Heart left ventricle (tissue), 16 donors: ENCODE measurements around the gene GGT1. TPM values are rescaled to one million over a fixed set of nuclear protein-coding genes. Genes with fewer than 3 reads are reported as not detected.
A peak's percentile ranks its signal among the peaks of the same experiment; 100 is the strongest.
"Not testable (repeated sequence)": the region's sequence is repeated elsewhere in the genome, so short reads cannot be mapped to it uniquely, and the experiment has no call there.

Experiments
- ATAC-seq, 4 donors: fragments of 200-7000 bp; cut with Tn5 transposase; one replicate each; pipeline ENCODE4 v1.9.1; 2020 to 2022; ENCODE audit warnings: moderate library complexity in 4 of 4, mild to moderate bottlenecking in 3 of 4, moderate number of reproducible peaks in 1 of 4
- DNase-seq, 5 donors: peaks; one replicate each; pipeline ENCODE4 v3.0.0-alpha.2; 2020
- H3K27ac ChIP-seq, 12 donors: fragments of 200-600 bp; sonication (generic) in 4 of 12; one replicate each; pipeline versions ENCODE4 v1.5.0 to v1.8.0; 2016 to 2022; ENCODE audit warnings: mild to moderate bottlenecking in 2 of 12
- H3K27me3 ChIP-seq, 9 donors: fragments of 200-600 bp; sonication (generic) in 2 of 9; one replicate each; pipeline versions ENCODE4 v1.5.1 to v1.8.0; 2016 to 2022; ENCODE audit warnings: mild to moderate bottlenecking in 3 of 9
- H3K36me3 ChIP-seq, 9 donors: fragments of 200-600 bp; sonication (generic) in 2 of 9; one replicate each; pipeline versions ENCODE4 v1.5.0 to v1.8.0; 2018 to 2022; ENCODE audit warnings: mild to moderate bottlenecking in 2 of 9
- H3K4me1 ChIP-seq, 12 donors: fragments of 200-600 bp; sonication (generic) in 4 of 12; one replicate each; pipeline versions ENCODE4 v1.5.0 to v1.8.0; 2016 to 2022; ENCODE audit warnings: mild to moderate bottlenecking in 3 of 12
- H3K4me3 ChIP-seq, 12 donors: fragments of 200-600 bp; sonication (generic) in 4 of 12; one replicate each; pipeline versions ENCODE4 v1.5.0 to v1.8.0; 2017 to 2022; ENCODE audit warnings: mild to moderate bottlenecking in 9 of 12, moderate library complexity in 4 of 12
- H3K9me3 ChIP-seq, 12 donors: fragments of 200-600 bp; sonication (generic) in 4 of 12; one replicate each; pipeline versions ENCODE4 v1.5.0 to v1.8.0; 2016 to 2022; ENCODE audit warnings: mild to moderate bottlenecking in 1 of 12
- CTCF ChIP-seq, 12 donors: fragments of 200-600 bp; sonication (generic) in 4 of 12; IDR thresholded peaks; one replicate each; pipeline versions ENCODE4 v1.5.0 to v1.8.0; 2018 to 2022; ENCODE audit warnings: antibody characterized with exemption in 12 of 12, mild to moderate bottlenecking in 5 of 12
- POLR2A ChIP-seq, 2 donors: fragments of 450-650 bp; IDR thresholded peaks; one replicate each; pipeline ENCODE4 v1.6.1; 2017; ENCODE audit warnings: antibody characterized with exemption in 2 of 2, mild to moderate bottlenecking in 2 of 2, moderate library complexity in 2 of 2
- WGBS, 4 donors: extraction: QIAGEN DNeasy Blood & Tissue Kit in 2 of 4; methylation state at CpG; one replicate each; pipeline versions ENCODE4 v1.1.5 to v1.1.7; 2013 to 2018; 5-methylcytosine and 5-hydroxymethylcytosine counted together
- intact Hi-C, 10 donors: fragments of 100-400 bp; cut with DNase I; formaldehyde crosslinking; loops; one replicate each; pipeline versions ENCODE4 v1.11.1 to v1.14.2; 2022
- long read RNA-seq, 3 donors: library from polyadenylated mRNA; unstranded; transcript quantifications; one replicate each; pipeline ENCODE4 v2.0.0, GENCODE V29; 2020 to 2021
- polyA plus RNA-seq, 2 donors: library from polyadenylated mRNA; stranded (reverse); fragments of 200-250 nt; gene quantifications; one replicate each; pipeline ENCODE4 v1.2.3, GENCODE V29; 2013
- total RNA-seq, 9 donors: library from RNA; depleted of rRNA in 2 of 9; stranded (reverse); fragments of >200 nt in 2 of 9; fragmentation: NEBNext Ultra II Directional in 3 of 9; extraction: Animal tissue kit (Norgen Biotek cat#: 25700) in 3 of 9; gene quantifications; one replicate each; pipeline versions ENCODE4 v1.1.0 to v1.2.4, GENCODE V29; 2016 to 2023
- donor health status: ischemic (EF 13 %, LVEDD 7.1; RV severe dilation, severe dysfunction).
- donor health status: healthy with polysubstance abuse.
- donor health status: DM: no; HTN: yes; CAD: no.
- donor health status: DM: no; HTN: no; CAD: no.
- donor health status: ischemic (EF 25% LVEDD 6.9; RV normal size, moderate dysfunction).
- donor health status: ischemic (EF 25% LVEDD 5.7; RV mildly dilated, moderate dysfunction).
- donor health status: healthy.
- donor health status: DM: yes; HTN: yes; CAD: no.
- donor health status: ischemic (EF 35%, LVEDD 5.7; RV mildly dilated, moderate dysfunction).
- donor health status: nonischemic (EF 11% LVEDD 7.7; RV severe dilation, severe dysfunction).
- donor health status: DM: yes; HTN: yes; CAD: no.
- donor health status: PGD.
- donor health status: ischemic (EF 29% LVEDD 5.4; RV normal size, mild dysfunction).
- donor health status: nonischemic (EF 23%, LVEDD 6.1; RV moderate dilation, normal function).

Gene GGT1
- total RNA-seq (1 to 10 TPM in 6 of 9 donors, under 1 TPM in 2, not detected in 1; 0.83 to 8.2 (median 1.5) TPM), polyA plus RNA-seq (1 to 10 TPM in 1 of 2 donors, under 1 TPM in 1; 0.93 to 1.7 TPM)
- long read RNA-seq, donor 1: 0 reads
- long read RNA-seq, donor 2, partial matches to known transcripts: 0 of 1 reads
- long read RNA-seq, donor 2, other reads (novel, unspliced or antisense): 1 of 1 reads
- long read RNA-seq, donor 3, partial matches to known transcripts: 1 of 4 reads
- long read RNA-seq, donor 3, other reads (novel, unspliced or antisense): 2 of 4 reads

- not testable (repeated sequence) for H3K36me3 ChIP-seq, ATAC-seq, H3K4me3 ChIP-seq, DNase-seq, H3K27me3 ChIP-seq, H3K9me3 ChIP-seq
- Histone ChIP-seq H3K27ac (peak within 1 kb of the TSS in 2 of 12 donors; percentile 30 to 31), H3K4me1 (peaks cover 0 to 22% (median 0%) of the 10 kb centered on the region in 12 donors)
- 70 to 76% (median 75%) methylated on average over 12 to 22 of the region's 22 CpGs for WGBS, 4 donors
- intact Hi-C loops: loop anchor here in 1 of 10 donors (10.0 kb wide), 1 partner anchor 928 kb away; no protein-coding TSS in a partner anchor
Measured at GRCh38 chr22:24602847-24603769, at the start of gene GGT1. TSS of gene GGT1 (plus strand) at chr22:24603193. CDS start at chr22:24611082, 7,889 bp downstream.

GRCh38 chr22:24553597-24554312 lies 49.2 kb upstream of the GGT1 start:
- H3K27ac ChIP-seq: peak overlapping the region; percentile 88 to 99 (median 98)
- ATAC-seq (peak in 2 of 4 donors; percentile 1 to 4), DNase-seq (peak; percentile 31 to 71 (median 61))
- 21 to 40% (median 35%) methylated on average over 11 to 12 of the region's 12 CpGs for WGBS, 4 donors
- TF ChIP-seq POLR2A (IDR thresholded peaks at IDR 0.05) (no peak), CTCF (IDR thresholded peaks at IDR 0.05) (no peak)
- H3K9me3 ChIP-seq: no peaks in the 10 kb centered on the region
- peaks cover 0 to 34% (median 22%) of the 10 kb centered on the region in 9 donors for H3K36me3 ChIP-seq
- H3K27me3 ChIP-seq: no peaks in the 10 kb centered on the region
- intact Hi-C loops: no loop called here
- peak overlapping the region; percentile 67 to 100 (median 92) for H3K4me3 ChIP-seq
- H3K4me1 ChIP-seq: peaks cover 7 to 76% (median 64%) of the 10 kb centered on the region in 12 donors

- WGBS, 4 donors: 1% methylated on average over 21 to 64 of the region's 64 CpGs
- peak in 2 of 4 donors; percentile 2 to 33 for ATAC-seq
- Histone ChIP-seq H3K4me3 (peak within 1 kb of the TSS; percentile 67 to 100 (median 92)), H3K27me3 (no peaks in the 10 kb centered on the region), H3K36me3 (peaks cover 0 to 37% (median 27%) of the 10 kb centered on the region in 9 donors), H3K4me1 (peaks cover 7 to 76% (median 63%) of the 10 kb centered on the region in 12 donors), H3K9me3 (no peaks in the 10 kb centered on the region), H3K27ac (peak within 1 kb of the TSS; percentile 91 to 99 (median 98))
- TF ChIP-seq POLR2A (IDR thresholded peaks at IDR 0.05): peak in 1 of 2 donors; percentile 96
- no peak for TF ChIP-seq CTCF (IDR thresholded peaks at IDR 0.05)
- DNase-seq: peak in 4 of 5 donors; percentile 31 to 66 (median 35)
- intact Hi-C loops: no loop called here
Measured at GRCh38 chr22:24554313-24555164, 48.5 kb upstream of the GGT1 start, which contains the start of gene GUCD1. TSS of gene GUCD1 (minus strand) at chr22:24555138. CDS start at chr22:24554991, 147 bp downstream.
